GM12878 (cell line): ENCODE measurements around the gene C11orf98. TPM values are rescaled to one million over a fixed set of nuclear protein-coding genes. Genes with fewer than 3 reads are reported as not detected.
"Not testable (repeated sequence)": the region's sequence is repeated elsewhere in the genome, so short reads cannot be mapped to it uniquely, and the experiment has no call there.

Experiments used
- ATAC-seq: fragments of 200-7000 bp; cut with Tn5 transposase; 3 replicates; pipeline ENCODE4 v1.9.1; 2020; ENCODE audit warnings: mild to moderate bottlenecking, moderate library complexity
- BruUV-seq: library from RNA; stranded (reverse); fragments of 400-500 nt; replicated peaks from 2 replicates; lab custom pipeline; 2021; lab: Mats Ljungman, UMichigan
- CTCF ChIA-PET: fragments of 300-600 bp; sonication (Branson Sonifier 250); formaldehyde crosslinking; extraction: SDS; loops from one replicate; lab custom pipeline; 2021; ENCODE audit warnings: inconsistent platforms; lab: Yijun Ruan, JAX
- POLR2A ChIA-PET: fragments of 350-600 bp; formaldehyde crosslinking; extraction: SDS; loops from one replicate; lab custom pipeline; 2021; ENCODE audit warnings: inconsistent platforms; lab: Charles Lee
- RAD21 ChIA-PET: fragments of 300-600 bp; sonication (Branson Sonifier 250); formaldehyde crosslinking; loops from one replicate; lab custom pipeline; 2023; ENCODE audit warnings: antibody characterized with exemption; ENCODE audit not compliant: unreplicated experiment; lab: Charles Lee
- SMC1A ChIA-PET: fragments of 300-600 bp; sonication (Branson Sonifier 250); formaldehyde crosslinking; loops from one replicate; lab custom pipeline; 2023; ENCODE audit not compliant: unreplicated experiment, uncharacterized antibody; lab: Charles Lee
- DNase-seq: peaks from one replicate; pipeline ENCODE4 v3.0.0-alpha.2; 2011; ENCODE audit warnings: low read depth, low spot score
- FAIRE-seq: peaks from 3 replicates; lab custom pipeline; 2011; peaks lifted over from hg19 to GRCh38; lab: Jason Lieb, UNC
- H2AFZ ChIP-seq: 2 replicates; pipeline ENCODE4 v1.6.0; 2011; ENCODE audit warnings: low read depth, low read length, control low read depth; ENCODE audit not compliant: control insufficient read depth
- H3K27ac ChIP-seq: 2 replicates; pipeline ENCODE4 v1.5.1; 2011; ENCODE audit warnings: control low read depth; ENCODE audit not compliant: control insufficient read depth, insufficient read depth
- H3K27me3 ChIP-seq, 2 experiments: replicated peaks in 1 of 2; 2 replicates each; pipeline versions ENCODE4 v1.6.0 to v1.6.1; 2011; ENCODE audit warnings: low read length in 1 of 2; ENCODE audit not compliant: control insufficient read depth in 2 of 2, insufficient read depth in 2 of 2
- H3K36me3 ChIP-seq, 2 experiments: 2 replicates each; pipeline ENCODE4 v1.5.1; 2011; ENCODE audit warnings: low read length in 1 of 2; ENCODE audit not compliant: control insufficient read depth in 2 of 2, insufficient read depth in 2 of 2
- H3K4me1 ChIP-seq: 2 replicates; pipeline ENCODE4 v1.6.1; 2011; ENCODE audit warnings: mild to moderate bottlenecking, low read length, moderate library complexity, mixed read lengths; ENCODE audit not compliant: control insufficient read depth, insufficient read depth
- H3K4me2 ChIP-seq: 2 replicates; pipeline ENCODE4 v1.6.0; 2011; ENCODE audit warnings: control low read depth; ENCODE audit not compliant: control insufficient read depth, insufficient read depth
- H3K4me3 ChIP-seq: fragments of 200-600 bp; sonication (generic); 2 replicates; pipeline ENCODE4 v1.5.1; 2016
- H3K79me2 ChIP-seq: 2 replicates; pipeline ENCODE4 v1.6.0; 2011; ENCODE audit warnings: low read length; ENCODE audit not compliant: control insufficient read depth, insufficient read depth
- H3K9ac ChIP-seq: 2 replicates; pipeline ENCODE4 v1.8.0; 2011; ENCODE audit warnings: low read length, control low read depth, mixed read lengths; ENCODE audit not compliant: control insufficient read depth, insufficient read depth
- H3K9me3 ChIP-seq: replicated peaks from 3 replicates; pipeline ENCODE4 v1.5.1; 2011; ENCODE audit warnings: mild to moderate bottlenecking, low read length; ENCODE audit not compliant: control insufficient read depth, insufficient read depth
- H4K20me1 ChIP-seq: 2 replicates; pipeline ENCODE4 v1.6.0; 2011; ENCODE audit not compliant: control insufficient read depth, insufficient read depth
- CHD1 ChIP-seq: IDR thresholded peaks from 2 replicates; pipeline ENCODE4 v1.6.1; 2012; ENCODE audit warnings: low read depth, low read length, improper control_type of control experiment
- IKZF2 ChIP-seq, 2 experiments: fragments of 450-650 bp; IDR thresholded peaks; 2 replicates each; pipeline ENCODE4 v1.6.1; 2017; ENCODE audit warnings: mild to moderate bottlenecking in 2 of 2, moderate library complexity in 2 of 2
- KAT2A ChIP-seq: conservative IDR thresholded peaks from 2 replicates; pipeline ENCODE4 v1.6.1; 2011; ENCODE audit warnings: low read depth, low read length; ENCODE audit not compliant: control insufficient read depth
- POLR2A ChIP-seq: IDR thresholded peaks from 2 replicates; pipeline ENCODE4 v1.6.1; 2011; ENCODE audit warnings: low read depth, mild to moderate bottlenecking, low read length
- ZZZ3 ChIP-seq: IDR thresholded peaks from 2 replicates; pipeline ENCODE4 v1.6.1; 2011; ENCODE audit warnings: low read depth; ENCODE audit not compliant: control insufficient read depth, insufficient read length
- WGBS: methylation state at CpG from one replicate; pipeline ENCODE4 v1.1.6; 2016; ENCODE audit warnings: low lambda C conversion rate; ENCODE audit not compliant: insufficient replicate concordance, insufficient coverage; ENCODE audit errors: missing lambda C conversion rate; 5-methylcytosine and 5-hydroxymethylcytosine counted together
- in situ Hi-C: fragments of 300-500 bp; cut with MboI; formaldehyde crosslinking; loops from 9 replicates; pipeline ENCODE4 v1.14.3; 2018; ENCODE audit warnings: mixed read lengths
- intact Hi-C: fragments of 100-400 bp; cut with micrococcal nuclease; formaldehyde crosslinking; loops from one replicate; pipeline ENCODE4 v1.14.2; 2022; ENCODE audit not compliant: unreplicated experiment
- polyA plus RNA-seq, 11 experiments: library from polyadenylated mRNA; depleted of rRNA in 4 of 11; unstranded in 6 of 11; stranded (reverse) in 5 of 11; fragments of >200 nt; fragmentation: Nextera tagmentation in 4 of 11; fragmentation: Illumina TruSeq in 1 of 11; extraction: Ambion mirVana in 4 of 11; extraction: Trizol in 1 of 11; gene quantifications; 1 replicate in 1 of 11; 2 replicates in 10 of 11; pipeline versions ENCODE4 v1.2.1 to v1.2.3, GENCODE V29; 2011 to 2016; ENCODE audit warnings: inconsistent platforms in 2 of 11, missing spikeins in 2 of 11, low read depth in 1 of 11
- total RNA-seq, 4 experiments: library from RNA; depleted of rRNA in 3 of 4; stranded (reverse); fragments of >200 nt in 3 of 4; fragmentation: Illumina TruSeq in 1 of 4; extraction: Trizol in 1 of 4; gene quantifications; 2 replicates each; pipeline versions ENCODE4 v1.2.1 to v1.2.3, GENCODE V29; 2013 to 2021
- TF ChIP-seq, protein P1 (sequence below): IDR thresholded peaks from 2 replicates; pipeline ENCODE4 v1.6.1; 2011; ENCODE audit warnings: borderline replicate concordance, low read depth, mild to moderate bottlenecking, moderate library complexity, mixed read lengths, low read length; ENCODE audit not compliant: insufficient read depth; ENCODE audit errors: extremely low read length

Gene C11orf98
- total and polyA plus RNA-seq, 10 of the 15 experiments (the other 5 are each of a cell fraction or from before 2014, with no cell fraction given) = 62.5 to 270 (median 162) TPM

DNA sequence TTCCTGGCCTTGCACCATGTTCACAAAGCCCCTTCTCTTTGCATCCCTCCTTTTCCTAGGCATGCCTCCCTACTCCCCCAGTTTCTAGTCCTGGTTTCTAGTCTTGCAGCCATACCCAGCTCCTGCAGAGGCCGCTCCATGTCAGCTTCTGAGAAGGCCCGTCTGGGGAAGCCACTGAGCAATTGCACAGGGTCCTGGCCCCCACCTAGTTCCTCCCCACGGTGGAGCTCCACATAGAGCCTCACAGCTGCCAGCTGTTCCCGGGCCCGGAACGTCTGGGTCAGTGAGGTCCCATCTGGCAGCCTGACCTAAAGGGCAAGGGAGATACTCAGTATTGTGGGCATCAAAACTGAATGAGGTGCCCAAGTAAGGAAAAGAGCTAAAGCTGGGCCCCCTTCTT is 11.7 kb upstream of the C11orf98 start:
- SMC1A ChIA-PET = interaction anchor here (0.6 to 1.4 kb wide), 2 partner anchors 10 to 233 kb away, joined by 3 read pairs; no protein-coding TSS in a partner anchor
- H3K27me3 ChIP-seq = no peaks in the 10 kb centered on the region
- CTCF ChIA-PET = interaction anchor here (0.9 to 1.9 kb wide), 6 partner anchors 9 to 286 kb away, joined by 3 to 5 read pairs (median 4); partner anchors contain the start of gene TUT1
- FAIRE-seq (no peak), DNase-seq (no peak), ATAC-seq (no peak)
- WGBS = 77% methylated on average over 6 of the region's 6 CpGs
- H4K20me1 ChIP-seq = no peaks in the 10 kb centered on the region; the same call in 1 of the 2 replicates
- POLR2A ChIA-PET = interaction anchor here (1.0 to 16.2 kb wide), 4 partner anchors 11 to 85 kb away, joined by 3 to 295 read pairs (median 44); partner anchors contain the start of genes C11orf98, CSKMT, GANAB and INTS5
- intact Hi-C loops = no loop called here
- no peak overlapping the region for H3K27ac ChIP-seq
- no peak overlapping the region for H3K9ac ChIP-seq
- TF ChIP-seq POLR2A (peak; percentile 36; the same call in 1 of the 2 replicates), KAT2A (no peak), CHD1 (no peak), ZZZ3 (no peak), IKZF2 (IDR thresholded peaks at IDR 0.05) (no peak)
- TF ChIP-seq, protein P1, sequence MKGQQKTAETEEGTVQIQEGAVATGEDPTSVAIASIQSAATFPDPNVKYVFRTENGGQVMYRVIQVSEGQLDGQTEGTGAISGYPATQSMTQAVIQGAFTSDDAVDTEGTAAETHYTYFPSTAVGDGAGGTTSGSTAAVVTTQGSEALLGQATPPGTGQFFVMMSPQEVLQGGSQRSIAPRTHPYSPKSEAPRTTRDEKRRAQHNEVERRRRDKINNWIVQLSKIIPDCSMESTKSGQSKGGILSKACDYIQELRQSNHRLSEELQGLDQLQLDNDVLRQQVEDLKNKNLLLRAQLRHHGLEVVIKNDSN = no peak
- no TSS peak for BruUV-seq
- H2AFZ ChIP-seq = no peak overlapping the region
- peaks cover 0 to 10% of the 10 kb centered on the region in 2 experiments; a peak in 1 of 4 replicates for H3K36me3 ChIP-seq
- no peak overlapping the region; the same call in 1 of the 2 replicates for H3K4me2 ChIP-seq
- in situ Hi-C loops = no loop called here
- H3K79me2 ChIP-seq = peaks cover 34% of the 10 kb centered on the region
- peaks cover 18% of the 10 kb centered on the region for H3K4me1 ChIP-seq
- H3K4me3 ChIP-seq = no peak overlapping the region
- H3K9me3 ChIP-seq = no peaks in the 10 kb centered on the region
- RAD21 ChIA-PET = interaction anchor here (1.1 kb wide), 1 partner anchor 17 kb away, joined by 3 read pairs; no protein-coding TSS in a partner anchor

DNA sequence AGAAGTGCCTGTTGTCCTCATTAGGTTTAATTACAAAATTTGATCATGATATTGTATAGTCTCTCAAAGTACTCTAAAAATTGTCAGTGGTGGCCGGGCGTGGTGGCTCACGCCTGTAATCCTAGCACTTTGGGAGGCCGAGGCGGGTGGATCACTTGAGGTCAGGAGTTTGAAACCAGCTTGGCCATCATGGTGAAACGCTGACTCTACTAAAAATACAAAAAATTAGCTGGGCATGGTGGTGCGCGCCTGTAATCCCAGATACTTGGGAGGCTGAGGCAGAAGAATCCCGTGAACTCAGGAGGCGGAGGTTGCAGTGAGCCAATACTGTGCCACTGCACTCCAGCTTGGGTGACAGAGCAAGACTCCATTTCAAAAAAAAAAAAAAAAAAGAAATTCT is 10.4 kb upstream of the C11orf98 start:
- Histone ChIP-seq H3K36me3 (peaks cover 0 to 10% of the 10 kb centered on the region in 2 experiments; a peak in 1 of 4 replicates), H3K79me2 (peaks cover 45% of the 10 kb centered on the region), H3K4me1 (peaks cover 18% of the 10 kb centered on the region)
- H3K4me3 ChIP-seq, H4K20me1 ChIP-seq, H3K27me3 ChIP-seq, ATAC-seq, in situ Hi-C loops, H3K9me3 ChIP-seq, intact Hi-C loops, H2AFZ ChIP-seq, FAIRE-seq, H3K4me2 ChIP-seq, H3K9ac ChIP-seq, DNase-seq, H3K27ac ChIP-seq, BruUV-seq: not testable (repeated sequence)
- WGBS = 96% methylated on average over 10 of the region's 10 CpGs
- RAD21 ChIA-PET = interaction anchor here (0.7 kb wide), 1 partner anchor 8 kb away, joined by 3 read pairs; no protein-coding TSS in a partner anchor
- POLR2A ChIA-PET = interaction anchor here (0.6 to 16.2 kb wide), 8 partner anchors 10 to 834 kb away, joined by 3 to 295 read pairs (median 5); partner anchors contain the start of genes C11orf98, CSKMT, GANAB and INTS5
- CTCF ChIA-PET = interaction anchor here (0.7 to 1.2 kb wide), 2 partner anchors 10 to 95 kb away, joined by 3 to 6 read pairs; partner anchors contain the start of genes C11orf98 and CSKMT
- SMC1A ChIA-PET = interaction anchor here (0.9 kb wide), 1 partner anchor 18 kb away, joined by 3 read pairs; no protein-coding TSS in a partner anchor
